ENCODE results near the gene SNAP25. TPM values are rescaled to one million over a fixed set of nuclear protein-coding genes. Genes with fewer than 3 reads are reported as not detected.

The SNAP25 gene
- total RNA-seq, 1 experiment from 2014 or later = not detected

DNA sequence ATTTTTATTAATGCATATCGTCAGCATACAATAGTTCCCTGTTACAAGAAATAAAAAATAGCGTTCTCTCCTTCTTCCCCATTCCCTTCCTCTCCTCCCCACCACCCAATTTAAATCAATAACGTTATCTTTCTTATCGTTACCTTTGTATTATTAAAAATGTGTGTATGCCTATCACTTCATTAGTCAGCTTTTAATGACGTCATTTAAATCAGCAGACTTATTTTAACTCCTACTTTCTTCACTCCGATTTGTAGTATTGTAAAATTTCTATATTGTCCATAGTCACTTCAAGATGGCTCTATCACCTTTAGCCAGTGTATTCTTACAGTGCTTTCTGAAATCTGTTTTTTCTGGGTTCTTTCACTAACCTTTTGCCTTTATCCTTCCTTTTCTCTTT lies 126.3 kb downstream of the SNAP25 start:
- no peaks in the 10 kb centered on the region for H3F3A ChIP-seq (ENCODE audit: low read length, unreplicated experiment)
- H2AFZ ChIP-seq (ENCODE audit: low read length) = no peak overlapping the region
- no peak overlapping the region for H3K4me2 ChIP-seq (ENCODE audit: low read length)
- intact Hi-C loops (cut with micrococcal nuclease) = no loop called here
- no peaks in the 10 kb centered on the region for H3K36me3 ChIP-seq (ENCODE audit: low read depth, low read length)
- no TSS peak for BruUV-seq (replicated peaks)
- TF ChIP-seq EZH2phosphoT487 (IDR thresholded peaks at IDR 0.05; ENCODE audit: borderline replicate concordance, low read length) = no peak
- TF ChIP-seq, protein P1, sequence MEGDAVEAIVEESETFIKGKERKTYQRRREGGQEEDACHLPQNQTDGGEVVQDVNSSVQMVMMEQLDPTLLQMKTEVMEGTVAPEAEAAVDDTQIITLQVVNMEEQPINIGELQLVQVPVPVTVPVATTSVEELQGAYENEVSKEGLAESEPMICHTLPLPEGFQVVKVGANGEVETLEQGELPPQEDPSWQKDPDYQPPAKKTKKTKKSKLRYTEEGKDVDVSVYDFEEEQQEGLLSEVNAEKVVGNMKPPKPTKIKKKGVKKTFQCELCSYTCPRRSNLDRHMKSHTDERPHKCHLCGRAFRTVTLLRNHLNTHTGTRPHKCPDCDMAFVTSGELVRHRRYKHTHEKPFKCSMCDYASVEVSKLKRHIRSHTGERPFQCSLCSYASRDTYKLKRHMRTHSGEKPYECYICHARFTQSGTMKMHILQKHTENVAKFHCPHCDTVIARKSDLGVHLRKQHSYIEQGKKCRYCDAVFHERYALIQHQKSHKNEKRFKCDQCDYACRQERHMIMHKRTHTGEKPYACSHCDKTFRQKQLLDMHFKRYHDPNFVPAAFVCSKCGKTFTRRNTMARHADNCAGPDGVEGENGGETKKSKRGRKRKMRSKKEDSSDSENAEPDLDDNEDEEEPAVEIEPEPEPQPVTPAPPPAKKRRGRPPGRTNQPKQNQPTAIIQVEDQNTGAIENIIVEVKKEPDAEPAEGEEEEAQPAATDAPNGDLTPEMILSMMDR (conservative IDR thresholded peaks at IDR 0.05; ENCODE audit: low read depth, low read length) = no peak
- no peak for TF ChIP-seq EZH2 (IDR thresholded peaks at IDR 0.05; ENCODE audit: low read length, unreplicated experiment)
- H3K79me2 ChIP-seq (ENCODE audit: low read length) = no peaks in the 10 kb centered on the region
- H3K9me3 ChIP-seq (ENCODE audit: low read length) = no peaks in the 10 kb centered on the region
- no peak overlapping the region for H3K4me3 ChIP-seq (ENCODE audit: low read length)
- no peak overlapping the region for H3K9ac ChIP-seq (ENCODE audit: low read length)
- no peaks in the 10 kb centered on the region for H3K9me2 ChIP-seq (replicated peaks; ENCODE audit: low read length)
- ChIA-PET POLR2A (ENCODE audit: unreplicated experiment) (no interaction called here), CTCF (no interaction called here)
- no peaks in the 10 kb centered on the region for H4K20me1 ChIP-seq (ENCODE audit: low read length)
- DNase-seq (no peak), ATAC-seq (no peak)
- no peaks in the 10 kb centered on the region for H3K4me1 ChIP-seq (ENCODE audit: insufficient read depth, low read length)
- H3K27me3 ChIP-seq (ENCODE audit: low read length) = peaks cover 36% of the 10 kb centered on the region; the same call in 1 of the 2 replicates
- H3K27ac ChIP-seq (ENCODE audit: low read length) = no peak overlapping the region

DNA sequence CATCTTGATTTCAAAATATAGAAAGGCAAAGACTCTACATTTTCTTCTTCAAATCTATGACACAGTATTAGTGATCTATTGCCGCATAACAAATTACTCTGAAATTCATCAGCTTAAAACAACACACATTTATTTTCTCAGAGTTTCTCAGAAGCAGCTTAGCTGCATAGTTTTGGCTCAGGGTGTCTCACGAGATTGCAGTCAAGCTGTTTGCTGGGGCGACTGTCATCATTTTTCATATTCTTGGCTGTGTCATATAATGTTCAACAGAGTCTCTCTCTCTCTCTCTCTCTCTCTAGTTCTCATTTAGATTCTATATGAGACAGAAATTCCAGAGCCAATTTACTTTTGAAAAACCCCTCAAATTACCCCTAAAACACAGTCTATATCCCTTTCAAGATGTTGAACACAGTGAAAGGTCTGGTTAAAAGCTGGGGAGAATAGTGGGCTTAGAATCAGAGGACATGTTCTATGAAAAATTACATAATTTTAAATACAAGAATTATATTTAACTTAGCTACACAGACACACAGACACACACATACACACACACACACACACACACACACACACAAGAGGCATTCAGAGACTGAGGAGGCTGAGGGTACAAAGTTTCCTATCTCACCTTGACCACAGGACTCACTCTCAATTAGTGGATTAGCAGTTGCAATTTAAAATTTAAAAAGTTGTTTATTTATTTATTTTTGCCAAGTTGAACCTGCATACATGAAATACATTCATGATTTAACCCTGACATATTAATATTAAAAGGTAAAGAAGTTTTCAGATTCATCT lies 128.7 kb downstream of the SNAP25 start:
- no peak overlapping the region for H2AFZ ChIP-seq (ENCODE audit: low read length)
- DNase-seq (no peak), ATAC-seq (no peak)
- H3K79me2 ChIP-seq (ENCODE audit: low read length) = no peaks in the 10 kb centered on the region
- ChIA-PET POLR2A (ENCODE audit: unreplicated experiment) (no interaction called here), CTCF (no interaction called here)
- no peak overlapping the region for H3K9ac ChIP-seq (ENCODE audit: low read length)
- H3K27ac ChIP-seq (ENCODE audit: low read length) = no peak overlapping the region
- no peaks in the 10 kb centered on the region for H3K9me3 ChIP-seq (ENCODE audit: low read length)
- peaks cover 28% of the 10 kb centered on the region; the same call in 1 of the 2 replicates for H3K27me3 ChIP-seq (ENCODE audit: low read length)
- no peaks in the 10 kb centered on the region for H3K9me2 ChIP-seq (replicated peaks; ENCODE audit: low read length)
- no peaks in the 10 kb centered on the region for H3F3A ChIP-seq (ENCODE audit: low read length, unreplicated experiment)
- TF ChIP-seq EZH2phosphoT487 (IDR thresholded peaks at IDR 0.05; ENCODE audit: borderline replicate concordance, low read length) (no peak), EZH2 (IDR thresholded peaks at IDR 0.05; ENCODE audit: low read length, unreplicated experiment) (no peak)
- TF ChIP-seq, protein P1 (conservative IDR thresholded peaks at IDR 0.05; ENCODE audit: low read depth, low read length) = no peak
- no peak overlapping the region for H3K4me3 ChIP-seq (ENCODE audit: low read length)
- no peaks in the 10 kb centered on the region for H3K4me1 ChIP-seq (ENCODE audit: insufficient read depth, low read length)
- H4K20me1 ChIP-seq (ENCODE audit: low read length) = no peaks in the 10 kb centered on the region
- H3K36me3 ChIP-seq (ENCODE audit: low read depth, low read length) = no peaks in the 10 kb centered on the region
- H3K4me2 ChIP-seq (ENCODE audit: low read length) = no peak overlapping the region
- no TSS peak for BruUV-seq (replicated peaks)
- intact Hi-C loops (cut with micrococcal nuclease) = no loop called here

DNA sequence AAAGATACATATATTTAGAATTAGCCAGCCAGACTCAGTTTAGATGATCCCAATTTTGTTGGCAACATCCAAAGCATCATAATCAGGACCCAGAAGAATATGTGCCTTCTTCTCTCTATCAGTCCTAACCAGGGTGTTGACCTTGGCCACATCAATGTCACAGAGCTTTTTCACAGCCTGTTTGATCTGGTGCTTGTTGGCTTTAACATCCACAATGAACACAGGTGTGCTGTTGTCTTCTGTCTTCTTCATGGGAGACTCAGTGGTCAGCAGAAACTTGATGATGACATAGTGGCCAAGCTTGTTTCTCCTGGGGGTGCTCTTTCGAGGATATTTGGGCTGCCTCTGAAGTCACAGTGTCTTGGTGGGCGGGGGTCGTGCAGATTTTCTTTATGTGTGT lies 130.5 kb downstream of the SNAP25 start:
- ChIA-PET CTCF (no interaction called here), POLR2A (ENCODE audit: unreplicated experiment) (no interaction called here)
- no TSS peak for BruUV-seq (replicated peaks)
- no peak overlapping the region for H3K27ac ChIP-seq (ENCODE audit: low read length)
- intact Hi-C loops (cut with micrococcal nuclease) = no loop called here
- no peaks in the 10 kb centered on the region for H3K4me1 ChIP-seq (ENCODE audit: insufficient read depth, low read length)
- no peaks in the 10 kb centered on the region for H4K20me1 ChIP-seq (ENCODE audit: low read length)
- H3K79me2 ChIP-seq (ENCODE audit: low read length) = no peaks in the 10 kb centered on the region
- ATAC-seq (no peak), DNase-seq (no peak)
- H3F3A ChIP-seq (ENCODE audit: low read length, unreplicated experiment) = no peaks in the 10 kb centered on the region
- no peak overlapping the region for H3K9ac ChIP-seq (ENCODE audit: low read length)
- no peaks in the 10 kb centered on the region for H3K36me3 ChIP-seq (ENCODE audit: low read depth, low read length)
- no peaks in the 10 kb centered on the region for H3K9me3 ChIP-seq (ENCODE audit: low read length)
- no peaks in the 10 kb centered on the region for H3K9me2 ChIP-seq (replicated peaks; ENCODE audit: low read length)
- 0 out of 2 replicates have a peak, but pooled peaks cover 15% of the 10 kb centered on the region for H3K27me3 ChIP-seq (ENCODE audit: low read length)
- no peak overlapping the region for H3K4me2 ChIP-seq (ENCODE audit: low read length)
- TF ChIP-seq, protein P1 (conservative IDR thresholded peaks at IDR 0.05; ENCODE audit: low read depth, low read length) = no peak
- H3K4me3 ChIP-seq (ENCODE audit: low read length) = no peak overlapping the region
- no peak overlapping the region for H2AFZ ChIP-seq (ENCODE audit: low read length)
